CMK (cell line): Measurements from ENCODE around the gene CLIC3.

Experiments used
- DNase-seq: peaks from one replicate; pipeline ENCODE4 v3.0.0-alpha.2; 2010; ENCODE audit warnings: low read depth

Gene CLIC3

GRCh38 chr9:137030538-137031527, 34.5 kb upstream of the CLIC3 start:
- DNase-seq, result no peak

- no peak for DNase-seq
These were observed 33.6 kb upstream of the CLIC3 start for GRCh38 chr9:137030006-137030405.

GRCh38 chr9:137029058-137029936, 32.9 kb upstream of the CLIC3 start:
- no peak for DNase-seq

- DNase-seq, result no peak
These were observed 32.1 kb upstream of the CLIC3 start for GRCh38 chr9:137028263-137029057.

- DNase-seq, result no peak
These were observed 31.2 kb upstream of the CLIC3 start, which contains the start of gene ABCA2 for GRCh38 chr9:137027369-137028262. Gene ABCA2, minus strand, starts transcription at chr9:137028237. Its CDS starts 97 bp downstream, at chr9:137028140.

GRCh38 chr9:137026828-137027227, 30.5 kb upstream of the CLIC3 start:
- DNase-seq, result no peak

- no peak for DNase-seq
These were observed 30.0 kb upstream of the CLIC3 start for GRCh38 chr9:137026384-137026783.

GRCh38 chr9:137025517-137025966, 29.2 kb upstream of the CLIC3 start:
- no peak for DNase-seq

- DNase-seq, result no peak
These were observed 27.2 kb upstream of the CLIC3 start for GRCh38 chr9:137023583-137023991.

- DNase-seq, result no peak
These were observed 26.8 kb upstream of the CLIC3 start for GRCh38 chr9:137023157-137023556.

- DNase-seq, result no peak
These were observed 26.3 kb upstream of the CLIC3 start for GRCh38 chr9:137022662-137023008.

- peak; percentile 80 for DNase-seq
These were observed 25.8 kb upstream of the CLIC3 start for GRCh38 chr9:137021979-137022661.

GRCh38 chr9:137021568-137021978, 25.2 kb upstream of the CLIC3 start:
- no peak for DNase-seq

- no peak for DNase-seq
These were observed 24.6 kb upstream of the CLIC3 start for GRCh38 chr9:137020771-137021567.

- no peak for DNase-seq
These were observed 23.7 kb upstream of the CLIC3 start for GRCh38 chr9:137019891-137020683.

- DNase-seq, result no peak
These were observed 22.6 kb upstream of the CLIC3 start for GRCh38 chr9:137018761-137019559.

- DNase-seq, result no peak
These were observed 21.6 kb upstream of the CLIC3 start for GRCh38 chr9:137017791-137018497.
